ENCODE data around the gene PIK3C2A.

Gene PIK3C2A

GRCh38 chr11:17211286-17211685, 3.5 kb upstream of the PIK3C2A start:
- no peak for DNase-seq (ENCODE audit: low read depth)

- no peak for DNase-seq (ENCODE audit: low read depth)
Measured at GRCh38 chr11:17209939-17210245, 2.1 kb upstream of the PIK3C2A start.

GRCh38 chr11:17208257-17208999, 642 bp upstream of the PIK3C2A start:
- peak; percentile 17 for DNase-seq (ENCODE audit: low read depth)

- no peak for DNase-seq (ENCODE audit: low read depth)
Measured at GRCh38 chr11:17206463-17206862, 1.3 kb downstream of the PIK3C2A start.

GRCh38 chr11:17197431-17197898, 10.3 kb downstream of the PIK3C2A start:
- no peak for DNase-seq (ENCODE audit: low read depth)

GRCh38 chr11:17188675-17189074, 19.1 kb downstream of the PIK3C2A start:
- DNase-seq (ENCODE audit: low read depth): no peak

GRCh38 chr11:17186932-17187692, 20.7 kb downstream of the PIK3C2A start:
- no peak for DNase-seq (ENCODE audit: low read depth)

- no peak for DNase-seq (ENCODE audit: low read depth)
Measured at GRCh38 chr11:17185938-17186337, 21.8 kb downstream of the PIK3C2A start.

- no peak for DNase-seq (ENCODE audit: low read depth)
Measured at GRCh38 chr11:17184882-17185587, 22.8 kb downstream of the PIK3C2A start.

- DNase-seq (ENCODE audit: low read depth): no peak
Measured at GRCh38 chr11:17183836-17184235, 23.9 kb downstream of the PIK3C2A start.

- no peak for DNase-seq (ENCODE audit: low read depth)
Measured at GRCh38 chr11:17179970-17180369, 27.8 kb downstream of the PIK3C2A start.

GRCh38 chr11:17173332-17173731, 34.5 kb downstream of the PIK3C2A start:
- DNase-seq (ENCODE audit: low read depth): no peak

GRCh38 chr11:17171916-17172315, 35.9 kb downstream of the PIK3C2A start:
- no peak for DNase-seq (ENCODE audit: low read depth)

- DNase-seq (ENCODE audit: low read depth): no peak
Measured at GRCh38 chr11:17171343-17171742, 36.4 kb downstream of the PIK3C2A start.

GRCh38 chr11:17169876-17170275, 37.9 kb downstream of the PIK3C2A start:
- DNase-seq (ENCODE audit: low read depth): no peak

- DNase-seq (ENCODE audit: low read depth): no peak
Measured at GRCh38 chr11:17165247-17165890, 42.4 kb downstream of the PIK3C2A start.

GRCh38 chr11:17164361-17165246, 43.2 kb downstream of the PIK3C2A start:
- DNase-seq (ENCODE audit: low read depth): no peak

GRCh38 chr11:17163736-17164135, 44.0 kb downstream of the PIK3C2A start:
- DNase-seq (ENCODE audit: low read depth): no peak

- no peak for DNase-seq (ENCODE audit: low read depth)
Measured at GRCh38 chr11:17163291-17163690, 44.5 kb downstream of the PIK3C2A start.

- DNase-seq (ENCODE audit: low read depth): no peak
Measured at GRCh38 chr11:17162376-17162775, 45.4 kb downstream of the PIK3C2A start.

- DNase-seq (ENCODE audit: low read depth): no peak
Measured at GRCh38 chr11:17161515-17161914, 46.3 kb downstream of the PIK3C2A start.
